HFF-Myc (cell line): ENCODE data around the gene FLT1.
A peak's percentile ranks its signal among the peaks of the same experiment; 100 is the strongest.

Experiments used
- DNase-seq: peaks from one replicate; pipeline ENCODE4 v3.0.0-alpha.2; 2011; ENCODE audit warnings: low read depth; ENCODE audit errors: extremely low read depth
- H3K4me3 ChIP-seq: replicated peaks from 2 replicates; pipeline ENCODE4 v1.5.1; 2011; ENCODE audit warnings: low read depth, mild to moderate bottlenecking, control low read depth, low read length
- CTCF ChIP-seq: IDR thresholded peaks from 2 replicates; pipeline ENCODE4 v1.5.1; 2012; ENCODE audit warnings: mild to moderate bottlenecking, low read depth, low read length, control low read depth; ENCODE audit errors: missing control alignments

The FLT1 gene

GRCh38 chr13:28319528-28319927, 175.4 kb downstream of the FLT1 start:
- no peak for DNase-seq
- H3K4me3 ChIP-seq = no peak overlapping the region
- TF ChIP-seq CTCF = no peak

DNA sequence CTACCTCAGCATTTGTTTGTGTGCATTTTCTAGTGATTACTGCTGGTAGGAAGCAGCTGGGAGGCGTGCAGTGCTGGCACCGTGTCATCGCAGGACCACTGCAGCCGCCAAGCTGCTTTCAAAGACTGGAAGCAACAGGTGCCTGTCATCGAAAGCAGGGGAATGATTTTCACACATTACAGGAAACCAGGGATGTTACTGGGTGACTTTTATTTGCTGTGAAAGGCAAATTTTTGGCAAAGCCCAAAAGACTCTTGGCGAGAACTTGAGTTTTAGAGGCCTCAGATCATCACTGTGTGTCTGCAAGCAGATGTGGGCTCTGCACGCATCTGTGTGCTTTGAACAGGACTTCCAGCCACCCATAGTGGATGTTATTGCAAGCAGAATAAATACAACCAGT, 176.4 kb downstream of the FLT1 start:
- no peak for DNase-seq
- TF ChIP-seq CTCF = no peak
- no peak overlapping the region for H3K4me3 ChIP-seq

DNA sequence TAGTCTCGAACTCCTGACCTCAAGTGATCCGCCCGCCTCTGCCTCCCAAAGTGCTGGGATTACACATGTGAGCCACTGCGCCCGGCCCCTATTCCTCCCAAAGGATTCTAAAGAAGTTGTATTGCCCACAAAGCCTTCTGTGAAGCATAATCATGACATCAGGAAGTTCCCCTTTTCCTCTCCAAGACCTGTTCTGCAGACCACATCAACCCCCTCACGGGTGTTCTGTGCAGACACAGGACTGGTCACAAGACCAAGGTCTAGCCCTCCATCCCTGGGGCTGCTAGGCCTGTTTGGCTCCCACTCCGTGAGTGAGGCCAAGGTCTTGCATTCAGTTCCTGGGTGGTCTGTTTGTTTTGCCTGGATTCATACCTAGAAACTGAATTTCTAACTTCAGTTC, 178.1 kb downstream of the FLT1 start:
- H3K4me3 ChIP-seq = no peak overlapping the region
- no peak for DNase-seq
- TF ChIP-seq CTCF = no peak

DNA sequence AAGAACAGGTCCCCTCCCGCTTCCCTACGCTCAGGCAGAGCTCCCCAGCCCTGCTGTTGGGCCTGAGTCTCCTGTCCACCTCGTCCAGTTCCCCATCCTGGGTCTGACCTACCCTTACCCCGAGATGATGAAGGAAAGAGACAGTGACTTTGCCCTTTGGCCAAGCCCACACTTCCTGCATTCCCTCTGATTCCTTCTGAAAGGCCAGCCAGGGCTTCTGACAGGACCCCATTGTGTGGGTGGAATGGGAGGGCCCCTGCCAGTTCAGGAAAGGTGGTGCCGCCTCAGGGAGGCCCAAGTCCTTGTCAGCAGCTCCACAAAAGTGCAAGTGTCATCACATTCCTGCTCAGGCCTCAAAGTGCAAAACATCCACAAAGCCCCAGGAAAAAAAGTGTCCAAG, 178.8 kb downstream of the FLT1 start:
- DNase-seq = no peak
- no peak for TF ChIP-seq CTCF
- H3K4me3 ChIP-seq = no peak overlapping the region

DNA sequence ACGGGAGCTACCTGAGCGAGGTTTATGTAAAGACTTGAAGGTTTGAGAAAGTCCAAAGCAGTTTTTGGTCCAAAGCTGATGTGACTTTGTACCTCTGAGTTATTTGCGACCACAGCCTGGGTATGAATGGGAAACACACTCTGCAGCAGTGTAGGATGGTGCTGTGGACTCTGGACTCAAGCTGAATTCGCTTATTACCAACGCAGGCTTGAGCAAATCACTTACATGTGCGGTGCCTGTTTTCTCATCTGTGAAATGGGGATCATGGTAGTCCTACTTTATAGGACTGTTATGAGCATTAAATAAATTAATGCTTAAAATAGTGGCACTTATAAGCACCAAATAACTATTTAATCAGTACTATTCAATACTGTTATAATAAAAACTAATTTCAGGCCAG, 180.0 kb downstream of the FLT1 start:
- no peak overlapping the region for H3K4me3 ChIP-seq
- no peak for TF ChIP-seq CTCF

GRCh38 chr13:28313579-28313978, 181.3 kb downstream of the FLT1 start:
- no peak overlapping the region for H3K4me3 ChIP-seq
- no peak for DNase-seq
- peak; percentile 50 for TF ChIP-seq CTCF

More for the DNA sequence above, 180.0 kb downstream of the FLT1 start:
- no peak for DNase-seq

DNA sequence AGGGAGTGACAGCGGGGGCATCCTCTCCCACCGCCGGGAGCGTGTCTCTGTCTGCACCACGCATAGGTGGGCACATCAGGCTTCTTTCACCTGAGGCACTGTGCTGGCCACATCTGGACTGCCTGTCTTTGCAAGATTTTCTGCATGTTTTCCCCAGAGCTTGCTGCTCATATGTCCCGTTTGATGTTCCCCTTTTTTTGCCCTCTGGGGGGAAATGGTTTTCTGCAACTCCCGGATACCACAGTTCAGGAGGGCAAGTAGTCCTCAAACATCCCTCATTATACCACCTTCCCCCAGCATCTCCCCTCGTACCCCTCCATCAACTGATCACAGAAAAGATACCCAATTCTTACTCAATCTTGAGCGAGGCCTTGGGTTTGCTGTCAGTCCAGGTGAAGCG, 188.6 kb downstream of the FLT1 start:
- no peak for DNase-seq
- no peak for TF ChIP-seq CTCF
- H3K4me3 ChIP-seq = no peak overlapping the region
